H9 (cell line): Measurements from ENCODE around the gene ANP32E. TPM values are rescaled to one million over a fixed set of nuclear protein-coding genes. Genes with fewer than 3 reads are reported as not detected.
A peak's percentile ranks its signal among the peaks of the same experiment; 100 is the strongest.

ENCODE experiments used
- DNase-seq: peaks from one replicate; pipeline ENCODE4 v3.0.0-alpha.2; 2017
- H2AFZ ChIP-seq: one replicate; pipeline ENCODE4 v1.6.1; 2013; ENCODE audit warnings: mild to moderate bottlenecking, low read length, control low read depth, moderate library complexity
- H2AK5ac ChIP-seq: 2 replicates; pipeline ENCODE4 v1.6.1; 2013; ENCODE audit warnings: low read length, control low read depth, mixed read lengths; ENCODE audit not compliant: insufficient read length
- H2BK120ac ChIP-seq: one replicate; pipeline ENCODE4 v1.6.1; 2013; ENCODE audit warnings: low read depth, mild to moderate bottlenecking, low read length, control low read depth, inconsistent platforms; ENCODE audit not compliant: poor library complexity, severe bottlenecking
- H2BK12ac ChIP-seq: 2 replicates; pipeline ENCODE4 v1.6.1; 2013; ENCODE audit warnings: low read length, control low read depth, mixed read lengths, low read depth; ENCODE audit not compliant: insufficient read length
- H2BK15ac ChIP-seq: 2 replicates; pipeline ENCODE4 v1.6.1; 2013; ENCODE audit warnings: low read depth, low read length, control low read depth
- H2BK20ac ChIP-seq: one replicate; pipeline ENCODE4 v1.6.1; 2013; ENCODE audit warnings: low read depth, mild to moderate bottlenecking, low read length, control low read depth, inconsistent platforms; ENCODE audit not compliant: poor library complexity, severe bottlenecking
- H2BK5ac ChIP-seq: 2 replicates; pipeline ENCODE4 v1.6.1; 2013; ENCODE audit warnings: low read length, control low read depth, mixed read lengths; ENCODE audit not compliant: insufficient read length
- H3K14ac ChIP-seq: 2 replicates; pipeline ENCODE4 v1.6.1; 2013; ENCODE audit warnings: low read length, control low read depth; ENCODE audit not compliant: insufficient read depth
- H3K18ac ChIP-seq: 2 replicates; pipeline ENCODE4 v1.6.1; 2013; ENCODE audit warnings: low read depth, mild to moderate bottlenecking, mixed read lengths, low read length, control low read depth; ENCODE audit not compliant: insufficient read length
- H3K23ac ChIP-seq: 2 replicates; pipeline ENCODE4 v1.6.1; 2013; ENCODE audit warnings: low read length, control low read depth, mixed read lengths, low read depth; ENCODE audit not compliant: insufficient read length
- H3K23me2 ChIP-seq: 2 replicates; pipeline ENCODE4 v1.6.1; 2013; ENCODE audit warnings: low read depth, mild to moderate bottlenecking, mixed read lengths, low read length, control low read depth; ENCODE audit not compliant: insufficient read length, poor library complexity, severe bottlenecking
- H3K27ac ChIP-seq: 2 replicates; pipeline ENCODE4 v1.5.1; 2013; ENCODE audit warnings: low read length, control low read depth, mixed read lengths, low read depth; ENCODE audit not compliant: insufficient read length
- H3K27me3 ChIP-seq: 2 replicates; pipeline ENCODE4 v1.6.1; 2013; ENCODE audit warnings: low read length, control low read depth, inconsistent platforms; ENCODE audit not compliant: insufficient read depth
- H3K4ac ChIP-seq: 2 replicates; pipeline ENCODE4 v1.6.1; 2013; ENCODE audit warnings: low read depth, mild to moderate bottlenecking, control low read depth, inconsistent platforms, low read length, moderate library complexity
- H3K4me1 ChIP-seq: 2 replicates; pipeline ENCODE4 v1.6.1; 2013; ENCODE audit warnings: low read length, control low read depth, inconsistent platforms; ENCODE audit not compliant: insufficient read depth
- H3K4me2 ChIP-seq: 2 replicates; pipeline ENCODE4 v1.6.1; 2013; ENCODE audit warnings: low read length, control low read depth, mixed read lengths; ENCODE audit not compliant: insufficient read length, insufficient read depth
- H3K56ac ChIP-seq: 2 replicates; pipeline ENCODE4 v1.6.1; 2013; ENCODE audit warnings: low read depth, mild to moderate bottlenecking, mixed read lengths, low read length, control low read depth; ENCODE audit not compliant: insufficient read length
- H3K79me1 ChIP-seq: 2 replicates; pipeline ENCODE4 v1.6.1; 2013; ENCODE audit warnings: low read depth, mild to moderate bottlenecking, moderate library complexity, low read length, control low read depth, inconsistent platforms; ENCODE audit not compliant: insufficient read depth, poor library complexity, severe bottlenecking
- H3K79me2 ChIP-seq: 2 replicates; pipeline ENCODE4 v1.6.1; 2013; ENCODE audit warnings: low read length, control low read depth, inconsistent platforms; ENCODE audit not compliant: insufficient read depth
- H3K9ac ChIP-seq: 2 replicates; pipeline ENCODE4 v1.6.1; 2013; ENCODE audit warnings: low read length, control low read depth, mixed read lengths; ENCODE audit not compliant: insufficient read length; ENCODE audit errors: extremely low read depth
- H3K9me3 ChIP-seq: one replicate; pipeline ENCODE4 v1.6.1; 2013; ENCODE audit warnings: low read depth, low read length, inconsistent platforms; ENCODE audit not compliant: control insufficient read depth
- H3T11ph ChIP-seq: one replicate; pipeline ENCODE4 v1.6.1; 2013; ENCODE audit warnings: mild to moderate bottlenecking, low read length, control low read depth, inconsistent platforms
- H4K20me1 ChIP-seq: one replicate; pipeline ENCODE4 v1.6.1; 2013; ENCODE audit not compliant: control insufficient read depth, insufficient read length, insufficient read depth
- H4K5ac ChIP-seq: 2 replicates; pipeline ENCODE4 v1.6.1; 2013; ENCODE audit warnings: low read depth, mild to moderate bottlenecking, mixed read lengths, low read length, control low read depth; ENCODE audit not compliant: insufficient read length
- H4K8ac ChIP-seq: replicated peaks from 2 replicates; pipeline ENCODE4 v1.6.1; 2013; ENCODE audit warnings: low read length, control low read depth, mixed read lengths, low read depth; ENCODE audit not compliant: insufficient read length
- H4K91ac ChIP-seq: 2 replicates; pipeline ENCODE4 v1.6.1; 2013; ENCODE audit warnings: low read depth, mild to moderate bottlenecking, moderate library complexity, mixed read lengths, low read length, control low read depth; ENCODE audit not compliant: insufficient read length
- H3K27ac Mint-ChIP-seq, 3 experiments: 2 replicates in 2 of 3; 3 replicates in 1 of 3; pipeline ENCODE4 v1.8.0; 2020 to 2021; ENCODE audit warnings: mixed read lengths in 3 of 3, mild to moderate bottlenecking in 1 of 3, moderate library complexity in 1 of 3
- H3K27me3 Mint-ChIP-seq: 2 replicates; pipeline ENCODE4 v1.8.0; 2021; ENCODE audit warnings: low read depth, mild to moderate bottlenecking, moderate library complexity, mixed read lengths
- H3K36me3 Mint-ChIP-seq, 3 experiments: 2 replicates in 2 of 3; 3 replicates in 1 of 3; pipeline ENCODE4 v1.8.0; 2020 to 2021; ENCODE audit warnings: low read depth in 3 of 3, mixed read lengths in 3 of 3; ENCODE audit not compliant: insufficient read depth in 1 of 3
- H3K4me1 Mint-ChIP-seq, 2 experiments: 2 replicates each; pipeline ENCODE4 v1.8.0; 2020; ENCODE audit warnings: mixed read lengths in 2 of 2
- H3K4me3 Mint-ChIP-seq, 2 experiments: 2 replicates in 1 of 2; 3 replicates in 1 of 2; pipeline ENCODE4 v1.8.0; 2020 to 2021; ENCODE audit warnings: mild to moderate bottlenecking in 2 of 2, mixed read lengths in 2 of 2, moderate library complexity in 1 of 2
- H3K9me3 Mint-ChIP-seq, 2 experiments: 2 replicates in 1 of 2; 3 replicates in 1 of 2; pipeline ENCODE4 v1.8.0; 2020; ENCODE audit warnings: mild to moderate bottlenecking in 2 of 2, mixed read lengths in 2 of 2, moderate library complexity in 1 of 2
- WGBS: extraction: QIAGEN DNeasy Blood & Tissue Kit; methylation state at CpG from one replicate; pipeline ENCODE4 v1.1.7; 2013; ENCODE audit warnings: missing lambda C conversion rate, low lambda C conversion rate, mixed read lengths; ENCODE audit not compliant: insufficient read length; ENCODE audit errors: extremely low coverage; 5-methylcytosine and 5-hydroxymethylcytosine counted together
- total RNA-seq: library from RNA; stranded (reverse); gene quantifications from 2 replicates; pipeline ENCODE4 v1.2.1, GENCODE V29; 2021
- TF ChIP-seq, protein P1 (sequence below): fragments of 200-600 bp; sonication (generic); conservative IDR thresholded peaks from 3 replicates; pipeline ENCODE4 v1.8.0; 2021; ENCODE audit warnings: antibody characterized with exemption, mild to moderate bottlenecking

ANP32E gene
- total RNA-seq, 1 experiment from 2014 or later, result 106 TPM

GRCh38 chr1:150234309-150234565, 1.7 kb downstream of the ANP32E start:
- Histone ChIP-seq H3K4me1 (no peaks in the 10 kb centered on the region; the same call in 1 of the 2 replicates), H3K27ac (peak overlapping the region; percentile 72), H3K23me2 (peaks cover 15% of the 10 kb centered on the region), H4K5ac (no peak overlapping the region), H2AK5ac (no peak overlapping the region), H4K20me1 (no peaks in the 10 kb centered on the region), H4K91ac (no peak overlapping the region), H3K79me1 (no peaks in the 10 kb centered on the region), H2BK120ac (no peak overlapping the region), H2AFZ (no peak overlapping the region), H3T11ph (no peak overlapping the region), H3K56ac (no peak overlapping the region), H3K14ac (peak overlapping the region; percentile 89), H3K79me2 (peaks cover 22% of the 10 kb centered on the region; the same call in 1 of the 2 replicates), H3K4me2 (peak overlapping the region; percentile 83), H2BK15ac (no peak overlapping the region), H3K27me3 (no peaks in the 10 kb centered on the region), H3K9ac (peak overlapping the region; percentile 97), H3K9me3 (no peaks in the 10 kb centered on the region), H2BK5ac (no peak overlapping the region), H4K8ac (no peak overlapping the region), H2BK20ac (no peak overlapping the region), H3K18ac (peak overlapping the region; percentile 90), H3K23ac (no peak overlapping the region), H3K4ac (no peak overlapping the region), H2BK12ac (no peak overlapping the region)
- H3K4me3 Mint-ChIP-seq, result no peak overlapping the region
- no peaks in the 10 kb centered on the region for H3K9me3 Mint-ChIP-seq
- peaks cover 18 to 19% of the 10 kb centered on the region in 2 experiments for H3K4me1 Mint-ChIP-seq
- no peaks in the 10 kb centered on the region; the same call in 1 of the 2 replicates for H3K27me3 Mint-ChIP-seq
- H3K36me3 Mint-ChIP-seq, result peaks cover 10 to 22% (median 17%) of the 10 kb centered on the region in 3 experiments; a peak in 5 of 7 replicates
- no peak for DNase-seq
- no CpG with 5 or more reads among the region's 9 CpGs for WGBS
- peak overlapping the region; percentile 93 to 97 (median 93); a peak in 6 of 7 replicates for H3K27ac Mint-ChIP-seq
- TF ChIP-seq, protein P1, sequence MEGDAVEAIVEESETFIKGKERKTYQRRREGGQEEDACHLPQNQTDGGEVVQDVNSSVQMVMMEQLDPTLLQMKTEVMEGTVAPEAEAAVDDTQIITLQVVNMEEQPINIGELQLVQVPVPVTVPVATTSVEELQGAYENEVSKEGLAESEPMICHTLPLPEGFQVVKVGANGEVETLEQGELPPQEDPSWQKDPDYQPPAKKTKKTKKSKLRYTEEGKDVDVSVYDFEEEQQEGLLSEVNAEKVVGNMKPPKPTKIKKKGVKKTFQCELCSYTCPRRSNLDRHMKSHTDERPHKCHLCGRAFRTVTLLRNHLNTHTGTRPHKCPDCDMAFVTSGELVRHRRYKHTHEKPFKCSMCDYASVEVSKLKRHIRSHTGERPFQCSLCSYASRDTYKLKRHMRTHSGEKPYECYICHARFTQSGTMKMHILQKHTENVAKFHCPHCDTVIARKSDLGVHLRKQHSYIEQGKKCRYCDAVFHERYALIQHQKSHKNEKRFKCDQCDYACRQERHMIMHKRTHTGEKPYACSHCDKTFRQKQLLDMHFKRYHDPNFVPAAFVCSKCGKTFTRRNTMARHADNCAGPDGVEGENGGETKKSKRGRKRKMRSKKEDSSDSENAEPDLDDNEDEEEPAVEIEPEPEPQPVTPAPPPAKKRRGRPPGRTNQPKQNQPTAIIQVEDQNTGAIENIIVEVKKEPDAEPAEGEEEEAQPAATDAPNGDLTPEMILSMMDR, result no peak
